HG03342 (cell line): Measurements from ENCODE around the gene ARID4B.
"Not testable (repeated sequence)": the region's sequence is repeated elsewhere in the genome, so short reads cannot be mapped to it uniquely, and the experiment has no call there.

Experiments
- ATAC-seq: cut with Tn5 transposase; IDR thresholded peaks from one replicate; pipeline ENCODE4 v1.9.1; 2021; ENCODE audit warnings: mild to moderate bottlenecking, moderate library complexity; ENCODE audit not compliant: unreplicated experiment

Gene ARID4B

GRCh38 chr1:235161685-235162327 lies 166.2 kb downstream of the ARID4B start:
- no peak for ATAC-seq

DNA sequence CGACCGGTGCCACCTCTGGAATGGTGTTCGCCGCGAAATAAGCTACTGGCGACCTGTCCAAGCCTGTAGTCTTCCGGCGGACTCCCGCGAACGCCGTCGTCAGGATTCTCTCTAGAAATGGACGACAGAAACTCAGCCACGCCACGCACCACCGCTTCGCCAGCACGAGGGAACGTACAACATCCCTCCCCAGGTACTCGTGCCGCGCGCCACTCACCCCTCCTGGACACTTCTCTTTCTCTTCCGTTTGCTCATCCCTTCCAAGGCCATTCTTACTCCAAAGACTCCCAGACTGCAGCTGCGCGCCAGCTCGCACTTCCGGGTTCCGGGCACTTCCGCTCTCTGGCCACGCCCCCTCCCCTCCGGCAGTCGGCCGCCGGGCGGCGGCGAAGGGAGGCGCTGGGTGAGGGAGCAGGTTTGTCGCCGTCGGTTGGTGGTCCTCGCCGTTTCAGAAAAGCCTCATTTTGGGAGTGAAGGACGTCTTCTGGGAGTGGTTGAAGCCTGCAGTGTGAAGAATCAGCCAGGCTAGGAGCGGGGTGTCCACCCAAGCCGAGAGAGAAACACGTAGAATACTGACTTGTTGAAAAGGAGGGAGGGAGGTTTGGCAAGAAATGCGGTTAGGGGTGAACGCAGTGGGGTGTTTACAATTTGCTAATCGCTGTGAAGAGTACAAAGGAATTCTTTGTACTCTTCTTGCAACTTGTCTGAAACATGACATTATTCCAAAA lies 166.9 kb downstream of the ARID4B start, which contains the start of gene RBM34:
RBM34 (minus strand) TSS at position 294 of the 728 bp plus-strand sequence; CDS start at position 270, 24 bp downstream.
- peak; percentile 94 for ATAC-seq

- ATAC-seq: peak; percentile 38
Observed at GRCh38 chr1:235160383-235160956, 167.5 kb downstream of the ARID4B start.

DNA sequence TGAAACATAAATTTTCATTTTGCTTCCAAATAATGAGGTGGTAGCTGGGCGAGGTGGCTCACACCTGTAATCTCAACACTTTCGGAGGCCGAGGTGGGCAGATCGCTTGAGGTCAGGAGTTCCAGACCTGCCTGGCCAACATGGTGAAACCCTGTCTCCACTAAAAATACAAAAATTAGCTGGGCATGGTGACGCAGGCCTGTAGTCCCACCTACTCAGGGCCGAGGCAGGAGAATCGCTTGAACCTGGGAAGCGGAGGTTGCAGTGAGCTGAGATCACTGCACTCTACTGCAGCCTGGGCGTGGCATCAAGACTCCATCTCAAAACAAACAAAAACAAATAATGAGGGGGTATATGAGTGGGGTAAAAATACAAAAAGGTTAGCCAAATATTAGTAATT lies 168.0 kb downstream of the ARID4B start:
- not testable (repeated sequence) for ATAC-seq

GRCh38 chr1:235159284-235159683 lies 168.7 kb downstream of the ARID4B start:
- ATAC-seq: not testable (repeated sequence)

- no peak for ATAC-seq
Observed at GRCh38 chr1:235158680-235159079, 169.3 kb downstream of the ARID4B start.

GRCh38 chr1:235157150-235157549 lies 170.8 kb downstream of the ARID4B start:
- no peak for ATAC-seq

DNA sequence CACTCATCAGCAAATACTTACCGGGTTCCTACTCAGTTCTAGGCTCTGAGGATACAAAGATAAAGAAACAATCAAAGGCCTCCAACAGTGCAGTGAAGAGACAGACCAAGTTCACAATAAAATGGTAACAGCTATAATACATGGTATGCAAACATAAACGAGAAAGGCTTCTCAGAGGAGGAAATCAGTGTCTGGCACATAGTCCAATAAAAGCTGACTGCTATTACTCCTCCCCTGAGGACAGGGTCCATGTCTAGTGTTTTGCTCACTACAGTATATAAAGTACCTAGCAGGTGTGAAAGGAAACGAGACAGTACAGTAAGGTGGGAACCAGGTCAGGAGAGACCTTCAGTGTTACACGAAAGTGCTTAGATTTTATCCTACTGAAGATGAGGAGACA lies 171.2 kb downstream of the ARID4B start:
- ATAC-seq: no peak

DNA sequence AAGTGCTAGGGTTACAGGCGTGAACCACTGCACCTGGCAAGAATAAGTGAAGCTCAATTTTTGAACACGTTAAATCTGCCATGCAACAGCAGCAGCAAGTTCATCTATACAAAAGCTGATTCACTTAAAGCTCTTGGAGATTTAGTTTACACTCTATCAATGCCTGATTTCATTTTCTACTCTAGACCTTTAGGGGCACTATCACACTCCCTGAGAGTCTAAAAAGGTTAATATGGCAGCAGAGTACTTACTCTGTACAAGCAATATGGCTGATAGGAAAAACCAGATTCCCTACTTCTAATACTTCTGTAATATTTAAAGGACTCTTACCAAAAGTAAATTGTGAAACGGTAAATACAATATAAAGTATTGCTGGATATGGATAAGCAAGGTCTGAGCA lies 171.7 kb downstream of the ARID4B start:
- ATAC-seq: no peak

DNA sequence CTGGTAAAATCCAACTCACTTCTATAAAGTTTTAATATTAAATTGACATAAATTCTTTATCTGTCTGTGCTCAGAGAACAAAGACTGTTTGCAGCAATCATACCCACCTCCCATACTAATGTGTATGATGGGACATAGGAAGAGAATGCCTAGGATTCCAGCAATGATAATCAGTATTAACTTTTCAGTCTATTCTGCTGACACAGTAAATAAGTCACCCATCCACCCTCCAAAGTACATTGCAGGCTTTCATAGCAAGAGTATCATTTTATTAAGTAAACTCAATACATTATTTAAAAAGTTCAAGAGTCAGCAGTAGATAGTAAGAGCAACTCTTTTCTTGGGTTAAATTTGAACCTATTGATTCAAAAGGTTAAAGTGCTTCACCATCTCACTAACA lies 175.7 kb downstream of the ARID4B start:
- no peak for ATAC-seq

DNA sequence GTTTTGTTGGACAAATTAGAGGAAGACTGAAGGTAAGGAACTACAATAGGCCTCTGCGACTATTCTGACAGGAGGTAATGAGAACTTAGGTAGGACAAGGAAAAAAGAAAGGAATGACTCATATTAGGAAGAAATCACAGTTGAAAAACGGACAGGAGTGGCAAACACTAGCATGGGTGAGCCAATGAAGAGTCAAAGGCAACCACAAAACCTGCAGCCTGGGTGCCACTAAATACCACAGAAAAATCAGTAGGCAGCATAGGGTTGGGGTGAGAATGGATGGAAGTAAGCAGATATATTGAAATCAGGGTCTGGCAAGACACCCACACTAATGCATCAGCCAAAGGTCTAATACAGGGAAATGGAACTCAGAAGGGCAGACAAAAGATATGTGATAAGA lies 176.9 kb downstream of the ARID4B start:
- no peak for ATAC-seq

GRCh38 chr1:235149824-235150223 lies 178.2 kb downstream of the ARID4B start:
- ATAC-seq: no peak

GRCh38 chr1:235147269-235147668 lies 180.7 kb downstream of the ARID4B start:
- no peak for ATAC-seq

GRCh38 chr1:235145639-235146038 lies 182.3 kb downstream of the ARID4B start:
- no peak for ATAC-seq

GRCh38 chr1:235142991-235143390 lies 185.0 kb downstream of the ARID4B start:
- ATAC-seq: no peak

GRCh38 chr1:235139315-235139714 lies 188.7 kb downstream of the ARID4B start:
- no peak for ATAC-seq

- no peak for ATAC-seq
Observed at GRCh38 chr1:235138821-235139220, 189.2 kb downstream of the ARID4B start.

DNA sequence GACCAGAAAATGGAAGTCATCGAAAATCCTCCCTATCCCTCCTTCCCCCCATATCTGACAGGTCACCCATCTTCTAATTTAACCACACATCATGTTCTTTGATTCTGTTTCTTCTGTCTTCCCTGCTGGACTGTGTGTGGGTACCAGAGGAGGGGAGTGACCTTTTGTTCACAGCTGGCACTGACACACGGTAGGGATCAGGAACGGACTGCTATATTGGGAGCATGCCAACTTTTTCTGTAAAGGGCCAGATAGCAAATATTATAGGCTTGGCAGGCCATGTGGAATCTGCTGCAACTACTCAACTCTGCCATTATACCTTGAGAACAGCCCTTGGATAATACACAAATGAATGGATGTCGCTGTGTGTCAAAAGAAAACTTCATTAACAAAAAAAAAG lies 191.9 kb downstream of the ARID4B start:
- no peak for ATAC-seq

DNA sequence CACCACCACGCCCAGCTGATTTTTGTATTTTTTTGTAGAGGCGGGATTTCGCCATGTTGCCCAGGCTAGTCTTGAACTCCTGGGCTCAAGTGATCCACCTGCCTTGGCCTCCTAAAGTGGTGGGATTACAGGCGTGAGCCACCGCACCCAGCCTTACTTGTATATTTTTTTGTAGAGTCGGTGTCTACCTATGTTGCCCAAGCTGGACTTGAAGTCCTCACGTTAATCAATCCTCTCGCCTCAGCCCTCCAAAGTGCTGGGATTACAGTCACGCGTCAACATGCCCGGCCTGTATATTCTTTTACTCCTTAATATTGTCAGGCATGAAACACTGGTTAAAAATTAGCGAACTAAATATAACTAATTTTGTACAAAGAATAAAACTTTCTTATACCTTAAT lies 193.8 kb downstream of the ARID4B start:
- no peak for ATAC-seq

DNA sequence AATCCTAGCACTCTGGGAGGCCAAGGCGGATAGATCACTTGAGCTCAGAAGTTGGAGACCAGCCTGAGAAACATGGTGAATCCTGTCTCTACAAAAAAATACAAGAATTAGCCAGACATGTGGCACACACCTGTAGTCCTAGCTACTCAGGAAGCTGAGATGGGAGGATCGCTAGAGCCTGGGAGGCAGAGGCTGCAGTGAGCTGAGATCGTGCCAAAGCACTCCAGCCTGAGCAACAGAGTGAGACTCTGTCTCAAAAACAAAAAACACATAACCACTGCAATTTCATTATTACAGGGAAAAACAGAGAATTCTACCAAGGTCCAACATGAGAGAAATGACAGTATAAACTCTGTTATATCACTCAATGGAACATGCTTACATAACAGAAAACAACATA lies 194.9 kb downstream of the ARID4B start:
- ATAC-seq: no peak

GRCh38 chr1:235131961-235132360 lies 196.0 kb downstream of the ARID4B start:
- no peak for ATAC-seq

DNA sequence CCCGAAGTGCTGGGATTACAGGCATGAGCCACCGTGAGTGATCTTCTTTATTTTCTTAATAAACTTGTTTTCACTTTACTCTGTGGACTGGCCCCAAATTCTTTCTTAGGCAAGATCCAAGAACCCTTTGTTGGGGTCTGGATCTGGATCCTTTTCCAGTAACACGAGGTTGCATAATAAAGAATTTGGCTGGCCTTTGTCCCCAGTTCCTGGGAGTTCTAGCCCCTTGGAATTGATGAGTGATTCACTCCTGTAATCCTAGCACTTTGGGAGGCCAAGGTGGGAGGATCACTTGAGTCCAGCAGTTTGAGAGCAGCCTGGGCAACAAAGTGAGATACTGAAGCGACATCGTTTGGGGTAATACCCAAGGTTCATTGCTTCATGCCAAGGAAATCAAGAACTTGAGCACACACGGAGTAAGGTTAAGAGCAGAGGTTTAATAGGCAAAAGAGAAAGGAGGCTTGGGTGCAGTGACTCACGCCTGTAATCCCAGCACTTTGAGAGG lies 197.2 kb downstream of the ARID4B start:
- no peak for ATAC-seq
